Measurements from ENCODE around the gene TTC9. TPM values are rescaled to one million over a fixed set of nuclear protein-coding genes. Genes with fewer than 3 reads are reported as not detected.

TTC9 gene
- total RNA-seq, 3 donors from 2014 or later: 0.48 to 7.5 (median 3.9) TPM

DNA sequence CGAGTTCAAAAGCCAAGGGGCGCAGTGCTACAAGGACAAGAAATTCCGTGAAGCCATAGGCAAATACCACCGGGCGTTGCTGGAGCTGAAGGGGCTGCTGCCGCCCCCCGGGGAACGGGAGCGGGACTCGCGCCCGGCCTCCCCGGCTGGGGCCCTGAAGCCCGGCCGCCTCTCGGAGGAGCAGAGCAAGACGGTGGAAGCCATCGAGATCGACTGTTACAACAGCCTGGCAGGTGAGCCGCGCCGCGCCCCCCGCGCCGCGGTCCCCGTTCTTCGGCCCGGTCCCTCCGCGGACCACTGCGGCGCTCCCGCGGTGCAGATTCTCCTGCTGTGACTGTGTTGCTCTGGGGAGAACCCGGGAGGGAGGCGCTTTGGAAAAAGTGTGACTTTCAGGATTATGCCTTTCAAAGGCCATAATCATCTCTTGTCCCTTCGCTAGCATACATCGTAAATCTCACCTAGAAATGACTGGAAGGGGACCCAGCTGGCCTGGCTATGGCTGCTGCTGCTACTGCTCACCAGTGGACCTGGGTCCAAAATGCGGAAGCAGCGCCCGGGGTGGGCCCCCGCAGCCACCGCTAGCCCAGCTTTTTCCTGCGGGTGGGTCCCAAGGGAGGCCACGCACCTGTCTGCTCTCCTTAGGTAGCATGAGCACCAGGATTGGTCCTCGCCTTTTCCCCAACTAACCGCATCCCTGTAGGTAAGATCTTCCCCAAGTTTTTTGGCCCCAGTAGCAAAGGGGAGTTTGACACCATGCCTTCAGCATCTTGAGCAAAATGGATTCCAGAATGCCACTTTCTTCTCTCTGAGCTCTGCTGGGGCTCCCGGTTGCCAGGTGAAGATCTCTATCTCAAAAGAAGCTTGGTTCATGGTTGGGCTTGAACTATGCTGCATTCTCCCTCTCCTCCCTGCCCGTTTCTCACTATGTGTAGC is 853 bp downstream of the TTC9 start:
- Histone ChIP-seq H3K27ac (peak overlapping the region; percentile 69 to 79), H3K4me3 (peak overlapping the region; percentile 56 to 90 (median 70)), H3K36me3 (no peaks in the 10 kb centered on the region), H3K9me3 (no peaks in the 10 kb centered on the region), H3K27me3 (no peaks in the 10 kb centered on the region), H3K4me1 (peaks cover 0 to 5% of the 10 kb centered on the region in 2 donors)
- no peak for DNase-seq (ENCODE audit: low spot score in 2 of 2)
- intact Hi-C loops (cut with DNase I; ENCODE audit: low total_unique reads): no loop called here
- TF ChIP-seq POLR2A (IDR thresholded peaks at IDR 0.05) (no peak), POLR2AphosphoS5 (IDR thresholded peaks at IDR 0.05) (no peak)
- TF ChIP-seq, protein P1, sequence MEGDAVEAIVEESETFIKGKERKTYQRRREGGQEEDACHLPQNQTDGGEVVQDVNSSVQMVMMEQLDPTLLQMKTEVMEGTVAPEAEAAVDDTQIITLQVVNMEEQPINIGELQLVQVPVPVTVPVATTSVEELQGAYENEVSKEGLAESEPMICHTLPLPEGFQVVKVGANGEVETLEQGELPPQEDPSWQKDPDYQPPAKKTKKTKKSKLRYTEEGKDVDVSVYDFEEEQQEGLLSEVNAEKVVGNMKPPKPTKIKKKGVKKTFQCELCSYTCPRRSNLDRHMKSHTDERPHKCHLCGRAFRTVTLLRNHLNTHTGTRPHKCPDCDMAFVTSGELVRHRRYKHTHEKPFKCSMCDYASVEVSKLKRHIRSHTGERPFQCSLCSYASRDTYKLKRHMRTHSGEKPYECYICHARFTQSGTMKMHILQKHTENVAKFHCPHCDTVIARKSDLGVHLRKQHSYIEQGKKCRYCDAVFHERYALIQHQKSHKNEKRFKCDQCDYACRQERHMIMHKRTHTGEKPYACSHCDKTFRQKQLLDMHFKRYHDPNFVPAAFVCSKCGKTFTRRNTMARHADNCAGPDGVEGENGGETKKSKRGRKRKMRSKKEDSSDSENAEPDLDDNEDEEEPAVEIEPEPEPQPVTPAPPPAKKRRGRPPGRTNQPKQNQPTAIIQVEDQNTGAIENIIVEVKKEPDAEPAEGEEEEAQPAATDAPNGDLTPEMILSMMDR (IDR thresholded peaks at IDR 0.05): no peak

DNA sequence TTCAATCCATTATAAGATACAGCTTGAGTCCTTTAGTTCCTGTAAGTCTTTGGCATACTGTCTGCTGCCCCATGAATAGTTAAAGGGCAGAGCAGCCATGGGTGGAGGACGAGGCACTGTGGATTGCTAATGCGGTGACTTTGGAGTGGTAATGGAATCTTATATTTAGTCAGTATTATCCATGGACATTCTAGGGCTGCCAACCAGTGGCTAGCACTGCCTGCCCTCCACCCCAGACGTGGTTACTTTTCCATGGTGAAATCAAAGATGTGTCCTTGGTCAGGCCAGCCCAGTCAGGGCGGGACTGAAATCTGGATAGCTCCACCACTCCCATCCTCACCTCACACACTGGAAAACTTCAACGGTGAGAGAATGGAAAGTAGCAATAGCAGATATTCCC is 2.3 kb downstream of the TTC9 start:
- TF ChIP-seq POLR2AphosphoS5 (IDR thresholded peaks at IDR 0.05): no peak
- TF ChIP-seq, protein P1 (IDR thresholded peaks at IDR 0.05): no peak
- TF ChIP-seq POLR2A (IDR thresholded peaks at IDR 0.05): no peak
- H3K36me3 ChIP-seq: no peaks in the 10 kb centered on the region
- peak overlapping the region; percentile 38 to 79 for H3K27ac ChIP-seq
- peaks cover 0 to 5% of the 10 kb centered on the region in 2 donors for H3K4me1 ChIP-seq
- H3K4me3 ChIP-seq: peak overlapping the region in 2 of 3 donors; percentile 70 to 90
- H3K9me3 ChIP-seq: no peaks in the 10 kb centered on the region
- H3K27me3 ChIP-seq: no peaks in the 10 kb centered on the region
- no peak for DNase-seq (ENCODE audit: low spot score in 2 of 2)
- intact Hi-C loops (cut with DNase I; ENCODE audit: low total_unique reads): no loop called here

DNA sequence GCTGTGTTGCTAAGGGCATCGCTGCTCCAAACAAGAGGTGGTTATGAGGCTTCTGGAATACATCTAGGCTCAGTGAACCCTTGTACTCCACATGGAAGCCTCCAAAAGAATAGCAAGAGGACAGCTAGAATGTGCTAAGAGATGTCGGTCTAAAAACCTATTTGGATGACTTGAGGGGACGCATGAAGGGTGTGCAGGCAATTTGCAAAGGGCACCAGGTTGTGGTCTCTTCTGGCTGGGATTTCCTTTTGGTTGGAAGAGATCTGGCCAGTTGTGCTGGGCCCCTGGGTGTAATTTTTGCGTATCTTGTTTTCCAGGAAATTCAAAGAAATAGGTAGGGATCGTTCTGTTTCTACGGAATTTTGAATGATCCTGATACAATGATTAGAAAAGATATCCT is 4.2 kb downstream of the TTC9 start:
- Histone ChIP-seq H3K27me3 (no peaks in the 10 kb centered on the region), H3K36me3 (no peaks in the 10 kb centered on the region), H3K27ac (peak overlapping the region in 1 of 2 donors; percentile 10), H3K4me3 (no peak overlapping the region), H3K9me3 (no peaks in the 10 kb centered on the region), H3K4me1 (peaks cover 0 to 5% of the 10 kb centered on the region in 2 donors)
- TF ChIP-seq POLR2A (IDR thresholded peaks at IDR 0.05): no peak
- TF ChIP-seq, protein P1 (IDR thresholded peaks at IDR 0.05): no peak
- TF ChIP-seq POLR2AphosphoS5 (IDR thresholded peaks at IDR 0.05): no peak
- intact Hi-C loops (cut with DNase I; ENCODE audit: low total_unique reads): no loop called here
- no peak for DNase-seq (ENCODE audit: low spot score in 2 of 2)

DNA sequence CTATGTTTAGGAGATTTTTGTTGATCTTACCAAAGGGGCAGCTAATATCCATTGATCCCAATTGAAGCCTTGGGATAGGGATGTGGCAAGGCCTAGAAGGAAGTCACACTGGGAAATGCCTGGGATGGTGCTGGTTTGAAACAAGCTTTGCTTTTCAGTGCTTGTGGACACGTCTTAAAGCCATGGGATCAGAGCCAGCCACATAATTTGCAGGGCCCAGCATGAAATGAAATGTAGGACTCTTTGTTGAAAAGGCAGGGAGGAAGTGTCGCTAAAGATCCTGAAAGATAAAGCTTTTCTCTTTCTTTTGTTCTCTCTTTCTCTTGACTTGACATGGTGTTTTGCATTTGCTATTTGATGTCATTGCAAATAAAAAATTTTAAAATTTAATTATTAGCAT is 5.0 kb downstream of the TTC9 start:
- intact Hi-C loops (cut with DNase I; ENCODE audit: low total_unique reads): no loop called here
- Histone ChIP-seq H3K27ac (peak overlapping the region in 1 of 2 donors; percentile 10), H3K4me1 (peaks cover 0 to 5% of the 10 kb centered on the region in 2 donors), H3K36me3 (no peaks in the 10 kb centered on the region), H3K9me3 (no peaks in the 10 kb centered on the region), H3K4me3 (no peak overlapping the region), H3K27me3 (no peaks in the 10 kb centered on the region)
- no peak for DNase-seq (ENCODE audit: low spot score in 2 of 2)
- TF ChIP-seq POLR2AphosphoS5 (IDR thresholded peaks at IDR 0.05) (no peak), POLR2A (IDR thresholded peaks at IDR 0.05) (no peak)
- TF ChIP-seq, protein P1 (IDR thresholded peaks at IDR 0.05): no peak

DNA sequence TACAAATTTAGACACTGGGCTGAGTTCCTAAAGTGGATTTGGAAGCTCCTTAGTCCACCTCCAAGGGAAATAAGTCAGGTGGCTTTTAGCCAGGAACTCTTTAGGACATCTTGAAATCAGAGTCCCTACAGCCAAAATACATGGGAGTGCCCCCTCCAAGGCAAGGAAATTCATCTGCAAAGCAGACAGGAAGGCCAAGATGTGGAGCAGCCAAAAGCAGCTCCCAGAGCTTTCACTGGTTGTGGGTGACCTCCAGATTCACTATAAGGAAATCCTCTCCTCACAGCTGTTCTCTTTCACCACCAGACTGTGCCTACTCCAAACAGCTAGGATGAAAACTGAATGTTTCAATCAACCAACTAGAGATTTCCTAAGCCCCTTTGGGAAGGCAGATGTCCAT is 6.6 kb downstream of the TTC9 start:
- no peaks in the 10 kb centered on the region for H3K27me3 ChIP-seq
- DNase-seq (ENCODE audit: low spot score in 2 of 2): no peak
- intact Hi-C loops (cut with DNase I; ENCODE audit: low total_unique reads): no loop called here
- H3K9me3 ChIP-seq: no peaks in the 10 kb centered on the region
- no peaks in the 10 kb centered on the region for H3K4me1 ChIP-seq
- no peak overlapping the region for H3K4me3 ChIP-seq
- peak overlapping the region in 1 of 2 donors; percentile 3 for H3K27ac ChIP-seq
- no peak for TF ChIP-seq POLR2A (IDR thresholded peaks at IDR 0.05)
- no peak for TF ChIP-seq POLR2AphosphoS5 (IDR thresholded peaks at IDR 0.05)
- TF ChIP-seq, protein P1 (IDR thresholded peaks at IDR 0.05): no peak
- no peaks in the 10 kb centered on the region for H3K36me3 ChIP-seq

All from breast epithelium (tissue), 4 donors.